ENCODE data around the gene SKAP2. TPM values are rescaled to one million over a fixed set of nuclear protein-coding genes. Genes with fewer than 3 reads are reported as not detected.
A peak's percentile ranks its signal among the peaks of the same experiment; 100 is the strongest.

The SKAP2 gene
- total RNA-seq, 4 donors from 2014 or later, result 54.3 to 83.1 (median 76.1) TPM

DNA sequence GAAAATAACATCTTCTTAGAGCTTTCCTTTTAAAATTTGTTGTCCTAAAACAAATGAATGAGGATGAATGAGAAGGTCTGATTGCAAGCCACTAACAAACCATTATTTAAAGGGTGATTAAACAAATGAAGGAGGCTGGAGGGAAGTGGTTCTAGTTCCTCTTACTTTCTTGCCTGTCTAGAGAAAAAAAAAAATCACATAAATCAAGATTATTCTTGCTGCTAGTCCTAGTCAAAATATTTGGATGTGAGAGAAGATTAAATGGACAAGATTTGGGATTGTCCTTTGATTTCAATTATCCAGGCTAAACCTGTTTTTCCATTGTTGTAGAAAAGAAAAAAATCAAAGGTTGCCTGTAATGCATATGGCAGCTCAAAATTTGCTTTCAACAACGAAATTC is 3.3 kb downstream of the SKAP2 start:
- H3K9me3 ChIP-seq, result no peaks in the 10 kb centered on the region
- no peaks in the 10 kb centered on the region for H3K27me3 ChIP-seq
- TF ChIP-seq POLR2AphosphoS5 (IDR thresholded peaks at IDR 0.05), result no peak
- H3K4me3 ChIP-seq, result no peak overlapping the region
- no peak for ATAC-seq
- peaks cover 0 to 64% (median 2%) of the 10 kb centered on the region in 3 donors for H3K4me1 ChIP-seq
- H3K27ac ChIP-seq, result peak overlapping the region in 1 of 4 donors; percentile 23
- 40 to 81% methylated on average over 1 of the region's 1 CpG for WGBS, 2 donors (ENCODE audit: low coverage in 1 of 2)
- H3K36me3 ChIP-seq, result no peaks in the 10 kb centered on the region

DNA sequence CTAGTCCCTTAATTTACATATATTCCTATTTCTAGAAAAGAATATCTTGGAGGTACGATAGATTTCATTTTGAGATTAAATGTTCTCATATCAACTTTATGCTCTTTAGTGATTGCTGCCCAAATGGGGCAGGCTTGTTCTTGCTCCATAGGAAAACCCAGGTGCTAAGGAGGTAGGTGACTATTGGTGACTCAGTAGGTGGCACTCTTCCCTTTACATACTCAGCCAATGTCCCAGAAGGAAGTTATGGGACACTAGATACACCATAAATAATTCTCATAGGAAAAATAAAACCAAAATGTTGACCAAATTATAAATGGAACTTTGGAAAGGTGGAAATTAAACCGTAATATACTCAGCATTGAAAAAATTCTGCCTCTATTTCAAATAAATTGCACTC is 4.0 kb downstream of the SKAP2 start:
- TF ChIP-seq EP300 (IDR thresholded peaks at IDR 0.05) (no peak), POLR2AphosphoS5 (IDR thresholded peaks at IDR 0.05) (no peak), POLR2A (IDR thresholded peaks at IDR 0.05) (no peak)
- TF ChIP-seq, protein P1, sequence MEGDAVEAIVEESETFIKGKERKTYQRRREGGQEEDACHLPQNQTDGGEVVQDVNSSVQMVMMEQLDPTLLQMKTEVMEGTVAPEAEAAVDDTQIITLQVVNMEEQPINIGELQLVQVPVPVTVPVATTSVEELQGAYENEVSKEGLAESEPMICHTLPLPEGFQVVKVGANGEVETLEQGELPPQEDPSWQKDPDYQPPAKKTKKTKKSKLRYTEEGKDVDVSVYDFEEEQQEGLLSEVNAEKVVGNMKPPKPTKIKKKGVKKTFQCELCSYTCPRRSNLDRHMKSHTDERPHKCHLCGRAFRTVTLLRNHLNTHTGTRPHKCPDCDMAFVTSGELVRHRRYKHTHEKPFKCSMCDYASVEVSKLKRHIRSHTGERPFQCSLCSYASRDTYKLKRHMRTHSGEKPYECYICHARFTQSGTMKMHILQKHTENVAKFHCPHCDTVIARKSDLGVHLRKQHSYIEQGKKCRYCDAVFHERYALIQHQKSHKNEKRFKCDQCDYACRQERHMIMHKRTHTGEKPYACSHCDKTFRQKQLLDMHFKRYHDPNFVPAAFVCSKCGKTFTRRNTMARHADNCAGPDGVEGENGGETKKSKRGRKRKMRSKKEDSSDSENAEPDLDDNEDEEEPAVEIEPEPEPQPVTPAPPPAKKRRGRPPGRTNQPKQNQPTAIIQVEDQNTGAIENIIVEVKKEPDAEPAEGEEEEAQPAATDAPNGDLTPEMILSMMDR (IDR thresholded peaks at IDR 0.05), result peak in 1 of 4 experiments; percentile 8
- 81 to 89% methylated on average over 2 of the region's 2 CpGs for WGBS, 2 donors (ENCODE audit: low coverage in 1 of 2)
- Histone ChIP-seq H3K4me1 (peaks cover 0 to 69% (median 2%) of the 10 kb centered on the region in 3 donors), H3K27me3 (no peaks in the 10 kb centered on the region), H3K36me3 (no peaks in the 10 kb centered on the region), H3K27ac (peak overlapping the region in 3 of 4 donors; percentile 4 to 81 (median 81)), H3K9me3 (no peaks in the 10 kb centered on the region), H3K4me3 (no peak overlapping the region)
- no peak for ATAC-seq

DNA sequence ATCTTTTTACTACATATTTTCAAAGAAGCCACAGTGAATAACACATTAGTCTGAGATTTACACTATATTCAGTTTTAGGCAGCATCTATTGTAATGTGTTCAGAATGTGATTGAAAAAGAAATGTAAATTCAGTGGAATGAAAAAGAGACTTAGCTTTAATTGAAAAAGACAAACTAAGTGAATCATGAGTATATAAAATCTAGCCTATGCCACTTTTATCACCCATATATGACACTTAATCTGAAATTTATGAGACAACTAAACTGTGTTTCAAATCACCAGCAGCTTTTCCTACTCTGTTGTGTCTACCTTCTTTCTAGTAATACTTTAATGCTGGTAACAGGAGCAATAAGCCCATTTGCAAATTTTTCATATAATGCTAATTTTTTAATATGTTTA is 4.7 kb downstream of the SKAP2 start:
- H3K27ac ChIP-seq, result peak overlapping the region in 2 of 4 donors; percentile 81
- H3K9me3 ChIP-seq, result no peaks in the 10 kb centered on the region
- TF ChIP-seq EP300 (IDR thresholded peaks at IDR 0.05) (no peak), POLR2AphosphoS5 (IDR thresholded peaks at IDR 0.05) (no peak), POLR2A (IDR thresholded peaks at IDR 0.05) (no peak)
- TF ChIP-seq, protein P1 (IDR thresholded peaks at IDR 0.05), result no peak
- H3K4me3 ChIP-seq, result no peak overlapping the region
- H3K36me3 ChIP-seq, result no peaks in the 10 kb centered on the region
- H3K27me3 ChIP-seq, result no peaks in the 10 kb centered on the region
- peaks cover 2 to 73% (median 4%) of the 10 kb centered on the region in 3 donors for H3K4me1 ChIP-seq
- ATAC-seq, result no peak

DNA sequence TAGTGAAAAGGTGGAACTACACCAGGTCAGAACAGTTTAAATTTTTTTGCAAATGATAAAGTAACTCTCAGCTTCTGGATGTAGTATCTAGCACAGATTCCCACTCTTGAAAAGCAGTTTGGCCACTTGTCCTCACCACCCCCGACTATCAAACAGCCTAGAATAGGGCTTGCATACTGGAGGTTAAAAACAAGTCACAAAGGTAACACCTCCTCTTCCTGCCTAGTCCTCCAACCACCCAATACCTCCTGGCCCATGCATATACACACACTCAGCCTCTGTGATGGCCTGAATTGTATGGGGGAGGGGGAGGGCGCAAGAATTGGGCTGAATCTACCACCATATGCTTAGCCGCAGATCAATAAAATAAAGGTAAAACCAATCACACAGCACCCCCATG is 5.7 kb downstream of the SKAP2 start:
- no peaks in the 10 kb centered on the region for H3K36me3 ChIP-seq
- no peak for ATAC-seq
- no peaks in the 10 kb centered on the region for H3K27me3 ChIP-seq
- no peaks in the 10 kb centered on the region for H3K9me3 ChIP-seq
- H3K27ac ChIP-seq, result peak overlapping the region; percentile 35 to 83 (median 81)
- no peak for TF ChIP-seq EP300 (IDR thresholded peaks at IDR 0.05)
- TF ChIP-seq, protein P1 (IDR thresholded peaks at IDR 0.05), result no peak
- 86 to 92% methylated on average over 3 of the region's 3 CpGs for WGBS, 2 donors (ENCODE audit: low coverage in 1 of 2)
- peaks cover 2 to 82% (median 4%) of the 10 kb centered on the region in 3 donors for H3K4me1 ChIP-seq
- H3K4me3 ChIP-seq, result peak overlapping the region in 1 of 2 donors; percentile 44

DNA sequence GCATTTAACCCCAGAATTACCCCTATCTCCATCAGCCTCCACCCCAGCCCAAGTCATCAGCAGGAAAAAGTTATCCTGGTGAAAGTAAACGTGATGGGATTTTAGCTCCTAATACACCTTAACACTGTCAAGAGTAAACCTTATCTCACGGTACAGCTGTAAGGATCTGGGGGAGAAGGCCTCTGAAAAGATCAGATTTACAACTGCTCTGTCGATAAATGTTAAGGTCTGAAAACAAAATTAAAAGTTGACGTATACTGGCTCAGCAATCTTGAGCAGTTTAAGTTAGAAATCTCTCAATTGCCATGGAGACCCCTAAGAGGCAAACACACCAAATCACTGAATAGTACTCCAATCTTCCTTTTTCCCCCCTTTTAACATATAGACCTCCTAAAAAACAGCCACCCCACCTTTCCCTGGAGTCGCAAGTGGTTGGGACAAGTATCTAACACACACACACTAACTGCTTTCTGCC is 6.1 kb downstream of the SKAP2 start:
- H3K36me3 ChIP-seq, result no peaks in the 10 kb centered on the region

More for the DNA sequence above, 6.1 kb downstream of the SKAP2 start:
- ATAC-seq, result no peak
- peak overlapping the region; percentile 35 to 83 (median 81) for H3K27ac ChIP-seq
- peak overlapping the region in 1 of 2 donors; percentile 44 for H3K4me3 ChIP-seq
- TF ChIP-seq, protein P1 (IDR thresholded peaks at IDR 0.05), result no peak
- no peak for TF ChIP-seq POLR2A (IDR thresholded peaks at IDR 0.05)
- no peak for TF ChIP-seq EP300 (IDR thresholded peaks at IDR 0.05)
- no peak for TF ChIP-seq POLR2AphosphoS5 (IDR thresholded peaks at IDR 0.05)
- 40 to 70% methylated on average over 4 to 5 of the region's 5 CpGs for WGBS, 2 donors (ENCODE audit: low coverage in 1 of 2)
- H3K4me1 ChIP-seq, result peaks cover 2 to 82% (median 4%) of the 10 kb centered on the region in 3 donors
- no peaks in the 10 kb centered on the region for H3K27me3 ChIP-seq
- H3K9me3 ChIP-seq, result no peaks in the 10 kb centered on the region
